Pulmonary artery endothelial cell (primary cell): ENCODE measurements around the gene SPTAN1. TPM values are rescaled to one million over a fixed set of nuclear protein-coding genes. Genes with fewer than 3 reads are reported as not detected.
"Not testable (repeated sequence)": the region's sequence is repeated elsewhere in the genome, so short reads cannot be mapped to it uniquely, and the experiment has no call there.

Experiments
- DNase-seq: peaks from one replicate; pipeline ENCODE4 v3.0.0-alpha.2; 2011; ENCODE audit warnings: low read depth, low spot score
- total RNA-seq: library from RNA; depleted of rRNA; stranded (reverse); fragments of >200 nt; gene quantifications from 2 replicates; pipeline ENCODE4 v1.2.3, GENCODE V29; 2014

Gene SPTAN1
- 394 and 449 TPM in 2 replicates for total RNA-seq

- DNase-seq, result peak; percentile 44
These were observed at the start of gene SPTAN1 for GRCh38 chr9:128552153-128552743. Gene SPTAN1, plus strand, starts transcription at chr9:128552587. Its CDS starts 14,154 bp downstream, at chr9:128566741.

GRCh38 chr9:128503415-128503825 lies 49.0 kb upstream of the SPTAN1 start:
- not testable (repeated sequence) for DNase-seq

GRCh38 chr9:128503870-128504269 lies 48.5 kb upstream of the SPTAN1 start:
- DNase-seq, result no peak

- peak; percentile 54 for DNase-seq
These were observed 47.6 kb upstream of the SPTAN1 start, which contains the start of gene GLE1 for GRCh38 chr9:128504485-128505413. Gene GLE1, plus strand, starts transcription at chr9:128504719. Its CDS starts 87 bp downstream, at chr9:128504806.

GRCh38 chr9:128505414-128505765 lies 47.0 kb upstream of the SPTAN1 start:
- DNase-seq, result no peak

GRCh38 chr9:128505906-128506305 lies 46.5 kb upstream of the SPTAN1 start:
- not testable (repeated sequence) for DNase-seq

- no peak for DNase-seq
These were observed 39.6 kb upstream of the SPTAN1 start for GRCh38 chr9:128512820-128513219.

- no peak for DNase-seq
These were observed 30.4 kb upstream of the SPTAN1 start for GRCh38 chr9:128521956-128522355.

- no peak for DNase-seq
These were observed 29.0 kb upstream of the SPTAN1 start for GRCh38 chr9:128523199-128523925.

GRCh38 chr9:128526720-128527119 lies 25.7 kb upstream of the SPTAN1 start:
- DNase-seq, result no peak

GRCh38 chr9:128528445-128529160 lies 23.8 kb upstream of the SPTAN1 start:
- DNase-seq, result no peak

GRCh38 chr9:128529191-128529590 lies 23.2 kb upstream of the SPTAN1 start:
- DNase-seq, result no peak

GRCh38 chr9:128532581-128532980 lies 19.8 kb upstream of the SPTAN1 start:
- DNase-seq, result no peak

- DNase-seq, result no peak
These were observed 11.6 kb upstream of the SPTAN1 start for GRCh38 chr9:128540634-128541360.

- no peak for DNase-seq
These were observed 5.9 kb upstream of the SPTAN1 start for GRCh38 chr9:128546504-128546903.

- no peak for DNase-seq
These were observed 3.5 kb upstream of the SPTAN1 start for GRCh38 chr9:128548876-128549275.

GRCh38 chr9:128550226-128550625 lies 2.2 kb upstream of the SPTAN1 start:
- DNase-seq, result no peak

GRCh38 chr9:128550770-128551656 lies 1.4 kb upstream of the SPTAN1 start:
- DNase-seq, result no peak

- peak; percentile 37 for DNase-seq
These were observed 682 bp upstream of the SPTAN1 start for GRCh38 chr9:128551657-128552152.
